Measurements from ENCODE around the gene ACSM2A.
"Not testable (repeated sequence)": the region's sequence is repeated elsewhere in the genome, so short reads cannot be mapped to it uniquely, and the experiment has no call there.

Gene ACSM2A

GRCh38 chr16:20459227-20459626, 7.9 kb downstream of the ACSM2A start:
- DNase-seq (ENCODE audit: low read depth in 2 of 2) = not testable (repeated sequence)

GRCh38 chr16:20460313-20460712, 9.0 kb downstream of the ACSM2A start:
- DNase-seq (ENCODE audit: low read depth in 2 of 2) = not testable (repeated sequence)

GRCh38 chr16:20468954-20469353, 17.6 kb downstream of the ACSM2A start:
- not testable (repeated sequence) for DNase-seq (ENCODE audit: low read depth in 2 of 2)

- DNase-seq (ENCODE audit: low read depth in 2 of 2) = not testable (repeated sequence)
Observed at GRCh38 chr16:20469930-20470329, 18.6 kb downstream of the ACSM2A start.

- DNase-seq (ENCODE audit: low read depth in 2 of 2) = not testable (repeated sequence)
Observed at GRCh38 chr16:20470732-20471131, 19.4 kb downstream of the ACSM2A start.

- DNase-seq (ENCODE audit: low read depth in 2 of 2) = not testable (repeated sequence)
Observed at GRCh38 chr16:20477188-20477744, 25.9 kb downstream of the ACSM2A start.

- DNase-seq (ENCODE audit: low read depth in 2 of 2) = not testable (repeated sequence)
Observed at GRCh38 chr16:20483989-20484388, 32.7 kb downstream of the ACSM2A start.

GRCh38 chr16:20484726-20485125, 33.4 kb downstream of the ACSM2A start:
- DNase-seq (ENCODE audit: low read depth in 2 of 2) = no peak

- DNase-seq (ENCODE audit: low read depth in 2 of 2) = no peak
Observed at GRCh38 chr16:20485408-20485807, 34.1 kb downstream of the ACSM2A start.

- DNase-seq (ENCODE audit: low read depth in 2 of 2) = not testable (repeated sequence)
Observed at GRCh38 chr16:20490994-20491393, 39.7 kb downstream of the ACSM2A start.

GRCh38 chr16:20491448-20491847, 40.1 kb downstream of the ACSM2A start:
- not testable (repeated sequence) for DNase-seq (ENCODE audit: low read depth in 2 of 2)

- no peak for DNase-seq (ENCODE audit: low read depth in 2 of 2)
Observed at GRCh38 chr16:20504418-20504817, 53.1 kb downstream of the ACSM2A start.

GRCh38 chr16:20507280-20507679, 56.0 kb downstream of the ACSM2A start:
- no peak for DNase-seq (ENCODE audit: low read depth in 2 of 2)

- DNase-seq (ENCODE audit: low read depth in 2 of 2) = no peak
Observed at GRCh38 chr16:20510323-20510722, 59.0 kb downstream of the ACSM2A start.

GRCh38 chr16:20515688-20516090, 64.4 kb downstream of the ACSM2A start:
- no peak for DNase-seq (ENCODE audit: low read depth in 2 of 2)

GRCh38 chr16:20517149-20517548, 65.8 kb downstream of the ACSM2A start:
- DNase-seq (ENCODE audit: low read depth in 2 of 2) = no peak

GRCh38 chr16:20519231-20519630, 67.9 kb downstream of the ACSM2A start:
- no peak for DNase-seq (ENCODE audit: low read depth in 2 of 2)

GRCh38 chr16:20520103-20520502, 68.8 kb downstream of the ACSM2A start:
- DNase-seq (ENCODE audit: low read depth in 2 of 2) = no peak

- not testable (repeated sequence) for DNase-seq (ENCODE audit: low read depth in 2 of 2)
Observed at GRCh38 chr16:20531795-20532194, 80.5 kb downstream of the ACSM2A start.

- not testable (repeated sequence) for DNase-seq (ENCODE audit: low read depth in 2 of 2)
Observed at GRCh38 chr16:20532284-20532792, 81.0 kb downstream of the ACSM2A start.

GRCh38 chr16:20536669-20537068, 85.3 kb downstream of the ACSM2A start:
- DNase-seq (ENCODE audit: low read depth in 2 of 2) = not testable (repeated sequence)

All from stimulated activated CD8-positive, alpha-beta memory T cell treated with anti-CD3 and anti-CD28 coated beads, Interleukin-2, amount 100 ng/mL, for 1 hour (primary cell).